HEK293T (cell line): ENCODE measurements around the gene ARPC5.

ENCODE experiments used
- BHLHE40 ChIP-seq: fragments of 450-650 bp; IDR thresholded peaks from 2 replicates; pipeline ENCODE4 v1.6.1; 2016; ENCODE audit warnings: mild to moderate bottlenecking, moderate library complexity, borderline replicate concordance
- ELF4 ChIP-seq: fragments of 450-650 bp; IDR thresholded peaks from 2 replicates; pipeline ENCODE4 v1.6.1; 2017; ENCODE audit warnings: antibody characterized with exemption
- FOXA1 ChIP-seq: fragments of 450-650 bp; IDR thresholded peaks from 2 replicates; pipeline ENCODE4 v1.6.1; 2016; ENCODE audit warnings: mild to moderate bottlenecking
- FOXM1 ChIP-seq: fragments of 450-650 bp; IDR thresholded peaks from 2 replicates; pipeline ENCODE4 v1.6.1; 2017; ENCODE audit warnings: mild to moderate bottlenecking, borderline replicate concordance
- L3MBTL2 ChIP-seq: fragments of 450-650 bp; conservative IDR thresholded peaks from 2 replicates; pipeline ENCODE4 v1.6.1; 2016; ENCODE audit warnings: mild to moderate bottlenecking
- SP1 ChIP-seq: fragments of 450-650 bp; IDR thresholded peaks from 2 replicates; pipeline ENCODE4 v1.6.1; 2017
- SUZ12 ChIP-seq: fragments of 450-650 bp; IDR thresholded peaks from 2 replicates; pipeline ENCODE4 v1.6.1; 2016; ENCODE audit warnings: mild to moderate bottlenecking

GRCh38 chr1:183635099-183635605 is 431 bp downstream of the ARPC5 start:
- TF ChIP-seq SP1 (no peak), L3MBTL2 (no peak), ELF4 (no peak), FOXA1 (no peak), SUZ12 (no peak), BHLHE40 (no peak), FOXM1 (no peak)
